Activated naive CD8-positive, alpha-beta T cell treated with anti-CD3 and anti-CD28 coated beads for 36 hours (primary cell): Measurements from ENCODE around the gene ALDH1A2. TPM values are rescaled to one million over a fixed set of nuclear protein-coding genes. Genes with fewer than 3 reads are reported as not detected.
A peak's percentile ranks its signal among the peaks of the same experiment; 100 is the strongest.

Source experiments
- DNase-seq: peaks from one replicate; pipeline ENCODE4 v3.0.0; 2021
- H3K27ac Mint-ChIP-seq: one replicate; pipeline ENCODE4 v1.8.0; 2022; ENCODE audit warnings: mild to moderate bottlenecking, moderate library complexity, mixed read lengths
- H3K27me3 Mint-ChIP-seq: one replicate; pipeline ENCODE4 v1.8.0; 2022; ENCODE audit warnings: mild to moderate bottlenecking, mixed read lengths
- H3K36me3 Mint-ChIP-seq: one replicate; pipeline ENCODE4 v1.8.0; 2021; ENCODE audit warnings: mild to moderate bottlenecking, mixed read lengths
- H3K4me1 Mint-ChIP-seq: one replicate; pipeline ENCODE4 v1.8.0; 2021; ENCODE audit warnings: mixed read lengths
- H3K4me3 Mint-ChIP-seq: one replicate; pipeline ENCODE4 v1.8.0; 2022; ENCODE audit warnings: mild to moderate bottlenecking, moderate library complexity, mixed read lengths
- H3K9me3 Mint-ChIP-seq: one replicate; pipeline ENCODE4 v1.8.0; 2022; ENCODE audit warnings: mixed read lengths
- total RNA-seq, 2 experiments: library from RNA; stranded (reverse); gene quantifications; one replicate each; pipeline ENCODE4 v1.2.3, GENCODE V29; 2021

Gene ALDH1A2
- total RNA-seq, 2 experiments from 2014 or later: 0.35 to 0.90 TPM

GRCh38 chr15:57927091-57927631, 138.3 kb downstream of the ALDH1A2 start:
- Mint-ChIP-seq H3K4me3 (no peak overlapping the region), H3K36me3 (no peaks in the 10 kb centered on the region), H3K27me3 (peaks cover 36% of the 10 kb centered on the region), H3K27ac (no peak overlapping the region), H3K9me3 (no peaks in the 10 kb centered on the region), H3K4me1 (no peaks in the 10 kb centered on the region)
- DNase-seq: no peak

- Mint-ChIP-seq H3K27me3 (peaks cover 23% of the 10 kb centered on the region), H3K27ac (no peak overlapping the region), H3K9me3 (no peaks in the 10 kb centered on the region), H3K36me3 (no peaks in the 10 kb centered on the region), H3K4me1 (no peaks in the 10 kb centered on the region), H3K4me3 (no peak overlapping the region)
- DNase-seq: no peak
These were observed 139.9 kb downstream of the ALDH1A2 start for GRCh38 chr15:57925650-57926049.

DNA sequence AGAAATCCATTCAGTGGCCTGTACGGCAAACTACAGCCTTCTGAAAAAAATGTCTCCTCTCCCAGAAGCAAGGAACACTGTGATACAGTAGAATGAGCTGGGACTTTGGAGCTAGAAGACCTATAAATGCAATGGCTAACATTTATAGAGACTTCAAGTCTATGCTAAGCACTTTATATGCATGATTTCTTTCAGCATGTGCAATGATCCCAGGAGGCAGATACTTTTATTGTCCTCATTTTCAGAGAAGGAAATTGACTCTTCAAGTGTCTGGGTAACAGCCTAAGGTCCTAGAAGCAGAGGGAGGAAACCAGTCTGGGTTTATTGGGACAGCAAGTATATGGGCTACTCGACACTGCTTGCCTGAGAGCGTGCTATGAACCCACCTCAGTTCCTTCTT, 140.9 kb downstream of the ALDH1A2 start:
- Mint-ChIP-seq H3K4me1 (no peaks in the 10 kb centered on the region), H3K9me3 (no peaks in the 10 kb centered on the region), H3K27ac (no peak overlapping the region), H3K4me3 (no peak overlapping the region), H3K36me3 (no peaks in the 10 kb centered on the region), H3K27me3 (peaks cover 17% of the 10 kb centered on the region)
- no peak for DNase-seq

GRCh38 chr15:57923750-57924149, 141.8 kb downstream of the ALDH1A2 start:
- Mint-ChIP-seq H3K9me3 (no peaks in the 10 kb centered on the region), H3K4me3 (no peak overlapping the region), H3K27me3 (peaks cover 9% of the 10 kb centered on the region)

DNA sequence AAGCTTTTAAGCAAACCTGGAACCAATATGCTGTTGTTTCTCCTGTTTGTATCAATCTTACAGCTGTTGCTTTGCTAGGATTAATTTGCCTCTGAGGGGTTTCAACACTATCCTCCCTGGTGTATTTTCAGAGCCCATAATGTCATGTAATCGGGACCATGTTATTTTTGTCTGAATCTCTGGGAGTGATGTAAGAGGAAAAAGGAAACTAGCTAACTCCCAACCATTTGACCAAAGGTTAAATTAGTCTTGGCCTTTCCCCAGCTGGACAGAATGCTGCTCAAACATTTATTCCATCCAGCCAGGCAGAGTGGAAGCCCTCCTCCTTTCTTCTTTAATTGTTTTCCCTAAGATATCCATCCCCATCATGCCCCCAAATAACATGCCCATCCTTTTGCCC, 142.2 kb downstream of the ALDH1A2 start:
- H3K4me1 Mint-ChIP-seq: no peaks in the 10 kb centered on the region
- no peaks in the 10 kb centered on the region for H3K9me3 Mint-ChIP-seq
- H3K4me3 Mint-ChIP-seq: no peak overlapping the region
- peaks cover 7% of the 10 kb centered on the region for H3K27me3 Mint-ChIP-seq
- no peak for DNase-seq
- H3K36me3 Mint-ChIP-seq: no peaks in the 10 kb centered on the region
- H3K27ac Mint-ChIP-seq: no peak overlapping the region

More at GRCh38 chr15:57923750-57924149, 141.8 kb downstream of the ALDH1A2 start:
- H3K27ac Mint-ChIP-seq: no peak overlapping the region
- no peak for DNase-seq
- no peaks in the 10 kb centered on the region for H3K4me1 Mint-ChIP-seq
- no peaks in the 10 kb centered on the region for H3K36me3 Mint-ChIP-seq

- H3K4me3 Mint-ChIP-seq: no peak overlapping the region
- DNase-seq: no peak
These were observed 142.7 kb downstream of the ALDH1A2 start for GRCh38 chr15:57922776-57923175.

DNA sequence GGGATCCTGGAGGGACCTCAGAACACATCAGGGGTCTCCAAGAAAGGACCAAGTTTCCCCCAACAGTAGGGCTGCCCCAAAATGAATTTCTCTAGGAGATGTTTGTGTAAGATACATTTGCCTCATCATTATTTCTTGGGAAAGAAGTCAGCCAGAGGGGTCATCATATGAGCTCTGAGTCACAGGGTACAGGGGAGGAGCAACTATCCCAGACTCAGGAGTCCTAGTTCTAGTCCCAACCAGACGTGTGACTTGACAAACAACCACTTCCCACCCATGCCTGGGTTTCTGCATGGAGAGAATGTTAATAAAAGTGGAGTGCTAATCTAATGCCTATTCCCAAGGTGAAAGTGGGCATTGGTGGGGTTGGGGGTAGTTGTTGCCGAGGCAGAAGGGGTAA, 144.1 kb downstream of the ALDH1A2 start:
- no peak overlapping the region for H3K27ac Mint-ChIP-seq
- no peak overlapping the region for H3K4me3 Mint-ChIP-seq
- H3K27me3 Mint-ChIP-seq: peaks cover 9% of the 10 kb centered on the region
- H3K9me3 Mint-ChIP-seq: no peaks in the 10 kb centered on the region
- DNase-seq: no peak
- no peaks in the 10 kb centered on the region for H3K4me1 Mint-ChIP-seq
- no peaks in the 10 kb centered on the region for H3K36me3 Mint-ChIP-seq

More at GRCh38 chr15:57922776-57923175, 142.7 kb downstream of the ALDH1A2 start:
- Mint-ChIP-seq H3K27ac (no peak overlapping the region), H3K9me3 (no peaks in the 10 kb centered on the region), H3K36me3 (no peaks in the 10 kb centered on the region), H3K4me1 (no peaks in the 10 kb centered on the region), H3K27me3 (peaks cover 7% of the 10 kb centered on the region)

DNA sequence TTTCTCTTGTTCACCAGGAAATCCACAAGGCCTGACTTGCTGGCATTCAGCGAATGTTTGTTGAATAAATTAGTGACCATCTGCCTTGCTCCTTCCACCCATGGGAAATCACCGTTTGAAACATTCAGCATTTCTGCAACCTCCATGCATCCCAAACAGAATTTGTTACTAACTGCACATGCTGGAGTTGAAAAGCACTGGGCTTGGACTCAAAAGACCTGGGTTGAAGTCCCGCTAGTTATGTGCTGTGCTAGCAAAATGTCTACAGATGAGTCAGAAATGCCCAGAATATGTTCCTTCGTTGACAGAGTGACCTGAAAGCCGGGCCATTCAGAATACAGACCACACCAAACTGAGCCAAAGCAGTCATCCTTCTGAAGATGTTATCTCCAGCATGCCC, 144.6 kb downstream of the ALDH1A2 start:
- H3K4me3 Mint-ChIP-seq: no peak overlapping the region
- peaks cover 9% of the 10 kb centered on the region for H3K27me3 Mint-ChIP-seq
- no peaks in the 10 kb centered on the region for H3K36me3 Mint-ChIP-seq
- H3K9me3 Mint-ChIP-seq: no peaks in the 10 kb centered on the region
- no peaks in the 10 kb centered on the region for H3K4me1 Mint-ChIP-seq
- no peak for DNase-seq
- no peak overlapping the region for H3K27ac Mint-ChIP-seq

- Mint-ChIP-seq H3K9me3 (no peaks in the 10 kb centered on the region), H3K4me1 (no peaks in the 10 kb centered on the region), H3K27ac (no peak overlapping the region), H3K36me3 (no peaks in the 10 kb centered on the region), H3K27me3 (peaks cover 3% of the 10 kb centered on the region), H3K4me3 (no peak overlapping the region)
- DNase-seq: no peak
These were observed 145.8 kb downstream of the ALDH1A2 start for GRCh38 chr15:57919754-57920153.

- Mint-ChIP-seq H3K4me3 (no peak overlapping the region), H3K27ac (no peak overlapping the region), H3K9me3 (no peaks in the 10 kb centered on the region), H3K4me1 (no peaks in the 10 kb centered on the region), H3K27me3 (peaks cover 3% of the 10 kb centered on the region), H3K36me3 (no peaks in the 10 kb centered on the region)
- no peak for DNase-seq
These were observed 147.5 kb downstream of the ALDH1A2 start for GRCh38 chr15:57917998-57918397.

DNA sequence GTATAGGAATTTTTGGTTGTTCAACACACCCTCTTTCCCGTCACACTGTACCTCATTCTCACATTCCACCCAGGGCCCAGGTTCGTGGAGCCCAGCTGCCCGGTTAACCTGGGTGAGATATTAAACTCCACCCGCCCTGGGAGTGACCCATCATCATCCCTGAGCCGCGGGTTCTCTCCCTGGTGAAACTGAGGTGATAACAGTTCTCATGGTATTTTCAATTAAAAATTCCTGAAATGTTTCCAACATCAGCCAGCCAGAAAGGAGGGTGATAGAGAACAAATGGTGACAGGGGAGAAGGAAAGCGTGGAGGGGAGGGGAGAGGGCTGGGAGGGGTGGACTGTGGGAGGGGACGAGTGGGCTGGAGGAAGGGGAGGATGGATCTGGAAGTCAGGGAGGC, 148.8 kb downstream of the ALDH1A2 start:
- Mint-ChIP-seq H3K9me3 (no peaks in the 10 kb centered on the region), H3K4me3 (no peak overlapping the region), H3K27ac (no peak overlapping the region), H3K36me3 (no peaks in the 10 kb centered on the region), H3K27me3 (peaks cover 3% of the 10 kb centered on the region), H3K4me1 (no peaks in the 10 kb centered on the region)
- no peak for DNase-seq

GRCh38 chr15:57915827-57916531, 149.5 kb downstream of the ALDH1A2 start:
- no peaks in the 10 kb centered on the region for H3K4me1 Mint-ChIP-seq
- no peak for DNase-seq
- H3K27me3 Mint-ChIP-seq: peaks cover 3% of the 10 kb centered on the region
- no peak overlapping the region for H3K27ac Mint-ChIP-seq
- no peak overlapping the region for H3K4me3 Mint-ChIP-seq
- no peaks in the 10 kb centered on the region for H3K36me3 Mint-ChIP-seq
- H3K9me3 Mint-ChIP-seq: no peaks in the 10 kb centered on the region

DNA sequence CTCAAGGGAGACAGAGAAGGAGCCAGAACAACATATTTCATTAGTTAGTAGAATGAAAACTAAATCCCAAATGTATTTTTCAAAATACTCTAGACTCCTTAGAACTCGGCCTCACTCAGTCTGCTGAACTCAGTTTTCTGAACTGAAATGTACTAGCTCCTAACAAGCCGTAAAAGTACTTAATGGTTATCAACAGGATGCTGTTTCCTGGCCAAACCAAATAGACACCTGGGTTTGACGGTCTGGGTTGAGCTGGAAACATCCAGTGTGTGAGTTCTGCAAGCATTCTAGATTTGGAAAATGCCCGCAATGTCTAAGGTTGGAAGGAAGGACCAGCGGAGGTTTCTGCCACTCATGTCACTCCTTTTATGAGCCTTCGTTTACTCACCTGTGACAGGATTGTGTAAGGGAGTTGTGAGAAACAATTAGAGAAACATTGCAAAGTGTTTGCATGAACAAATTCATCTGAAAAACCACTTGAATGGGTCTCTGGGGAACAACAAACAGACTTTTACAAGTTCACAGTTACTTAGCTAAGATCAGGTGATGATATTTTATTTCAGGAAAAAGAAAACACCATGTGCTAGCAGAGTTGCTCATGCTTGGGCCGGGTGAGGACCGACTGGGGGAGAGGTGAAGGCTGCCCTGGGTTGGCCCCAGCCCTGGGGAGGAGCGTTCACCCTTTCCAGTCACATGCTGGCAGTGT, 151.0 kb downstream of the ALDH1A2 start:
- Mint-ChIP-seq H3K27ac (no peak overlapping the region), H3K36me3 (no peaks in the 10 kb centered on the region), H3K4me3 (no peak overlapping the region), H3K27me3 (peaks cover 11% of the 10 kb centered on the region), H3K9me3 (no peaks in the 10 kb centered on the region), H3K4me1 (no peaks in the 10 kb centered on the region)
- DNase-seq: no peak

GRCh38 chr15:57911247-57911646, 154.3 kb downstream of the ALDH1A2 start:
- H3K4me3 Mint-ChIP-seq: no peak overlapping the region
- H3K27ac Mint-ChIP-seq: no peak overlapping the region
- peaks cover 26% of the 10 kb centered on the region for H3K27me3 Mint-ChIP-seq
- no peaks in the 10 kb centered on the region for H3K36me3 Mint-ChIP-seq
- H3K9me3 Mint-ChIP-seq: no peaks in the 10 kb centered on the region
- H3K4me1 Mint-ChIP-seq: no peaks in the 10 kb centered on the region
- DNase-seq: no peak

GRCh38 chr15:57910672-57911071, 154.8 kb downstream of the ALDH1A2 start:
- Mint-ChIP-seq H3K27me3 (peaks cover 31% of the 10 kb centered on the region), H3K36me3 (no peaks in the 10 kb centered on the region), H3K9me3 (no peaks in the 10 kb centered on the region), H3K27ac (peak overlapping the region; percentile 57), H3K4me3 (no peak overlapping the region), H3K4me1 (no peaks in the 10 kb centered on the region)
- no peak for DNase-seq

- no peak for DNase-seq
- no peaks in the 10 kb centered on the region for H3K4me1 Mint-ChIP-seq
- no peaks in the 10 kb centered on the region for H3K9me3 Mint-ChIP-seq
- H3K4me3 Mint-ChIP-seq: no peak overlapping the region
- no peak overlapping the region for H3K27ac Mint-ChIP-seq
- H3K27me3 Mint-ChIP-seq: peaks cover 39% of the 10 kb centered on the region
- no peaks in the 10 kb centered on the region for H3K36me3 Mint-ChIP-seq
These were observed 156.1 kb downstream of the ALDH1A2 start for GRCh38 chr15:57909388-57909787.
